Measurements from ENCODE around the gene TMEM106A. TPM values are rescaled to one million over a fixed set of nuclear protein-coding genes. Genes with fewer than 3 reads are reported as not detected.
"Not testable (repeated sequence)": the region's sequence is repeated elsewhere in the genome, so short reads cannot be mapped to it uniquely, and the experiment has no call there.

The TMEM106A gene
- total RNA-seq, 4 donors from 2014 or later: 3.3 to 6.2 (median 3.7) TPM

DNA sequence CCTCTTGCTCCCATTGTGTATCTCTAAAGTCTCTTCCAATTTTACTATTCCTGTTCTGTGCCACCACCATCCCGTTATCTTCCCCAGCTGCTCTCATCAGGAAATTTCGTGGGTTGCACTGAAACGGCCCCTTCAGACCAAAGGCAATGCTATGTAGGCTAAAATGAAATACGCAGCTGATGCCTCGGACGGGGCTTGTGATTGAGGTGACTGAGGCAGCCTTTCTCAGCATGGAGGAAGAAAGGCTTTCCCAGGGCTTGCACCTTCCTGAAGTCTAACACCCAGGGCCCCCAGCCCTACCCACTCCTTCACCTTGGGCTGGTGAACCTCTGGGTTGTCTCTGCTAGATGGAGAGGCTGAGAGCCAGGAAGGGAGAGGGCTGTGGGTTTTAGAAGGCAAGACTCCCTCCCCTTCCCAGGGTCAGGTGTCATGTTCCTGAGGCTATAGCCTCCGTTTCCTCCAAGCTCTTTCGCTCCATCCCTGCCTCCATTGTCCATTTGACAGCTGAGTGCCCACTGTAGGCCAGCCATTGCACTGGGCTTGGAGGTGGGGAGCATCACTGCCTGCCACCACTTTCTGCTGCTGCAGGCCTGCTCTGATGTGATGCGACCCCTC lies 8.9 kb downstream of the TMEM106A start:
- no peak overlapping the region for H3K27ac ChIP-seq (replicated peaks in 1 of 4)
- WGBS: 90% methylated on average over 9 of the region's 9 CpGs
- peaks cover 0 to 8% (median 2%) of the 10 kb centered on the region in 4 donors for H3K4me1 ChIP-seq
- no peaks in the 10 kb centered on the region for H3K9me3 ChIP-seq
- H3K36me3 ChIP-seq: peaks cover 0 to 47% (median 33%) of the 10 kb centered on the region in 4 donors
- no peaks in the 10 kb centered on the region for H3K27me3 ChIP-seq
- no peak for DNase-seq (ENCODE audit: extremely low spot score)
- intact Hi-C loops (cut with DNase I): loop anchor here (5.0 kb wide), 1 partner anchor 112 kb away; no protein-coding TSS in a partner anchor
- no peak overlapping the region for H3K4me3 ChIP-seq
- TF ChIP-seq, protein P1, sequence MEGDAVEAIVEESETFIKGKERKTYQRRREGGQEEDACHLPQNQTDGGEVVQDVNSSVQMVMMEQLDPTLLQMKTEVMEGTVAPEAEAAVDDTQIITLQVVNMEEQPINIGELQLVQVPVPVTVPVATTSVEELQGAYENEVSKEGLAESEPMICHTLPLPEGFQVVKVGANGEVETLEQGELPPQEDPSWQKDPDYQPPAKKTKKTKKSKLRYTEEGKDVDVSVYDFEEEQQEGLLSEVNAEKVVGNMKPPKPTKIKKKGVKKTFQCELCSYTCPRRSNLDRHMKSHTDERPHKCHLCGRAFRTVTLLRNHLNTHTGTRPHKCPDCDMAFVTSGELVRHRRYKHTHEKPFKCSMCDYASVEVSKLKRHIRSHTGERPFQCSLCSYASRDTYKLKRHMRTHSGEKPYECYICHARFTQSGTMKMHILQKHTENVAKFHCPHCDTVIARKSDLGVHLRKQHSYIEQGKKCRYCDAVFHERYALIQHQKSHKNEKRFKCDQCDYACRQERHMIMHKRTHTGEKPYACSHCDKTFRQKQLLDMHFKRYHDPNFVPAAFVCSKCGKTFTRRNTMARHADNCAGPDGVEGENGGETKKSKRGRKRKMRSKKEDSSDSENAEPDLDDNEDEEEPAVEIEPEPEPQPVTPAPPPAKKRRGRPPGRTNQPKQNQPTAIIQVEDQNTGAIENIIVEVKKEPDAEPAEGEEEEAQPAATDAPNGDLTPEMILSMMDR (IDR thresholded peaks at IDR 0.05): no peak
- TF ChIP-seq EP300 (IDR thresholded peaks at IDR 0.05): no peak

- no peaks in the 10 kb centered on the region for H3K9me3 ChIP-seq
- H3K27me3 ChIP-seq: no peaks in the 10 kb centered on the region
- H3K4me3 ChIP-seq: no peak overlapping the region
- WGBS: 94% methylated on average over 7 of the region's 7 CpGs
- peak; percentile 50 for DNase-seq (ENCODE audit: extremely low spot score)
- H3K36me3 ChIP-seq: peaks cover 0 to 26% (median 13%) of the 10 kb centered on the region in 4 donors
- TF ChIP-seq EP300 (IDR thresholded peaks at IDR 0.05) (no peak), POLR2A (IDR thresholded peaks at IDR 0.05; ENCODE audit: low read depth) (no peak), POLR2AphosphoS5 (IDR thresholded peaks at IDR 0.05) (no peak)
- TF ChIP-seq, protein P1 (IDR thresholded peaks at IDR 0.05): no peak
- H3K4me1 ChIP-seq: peaks cover 0 to 8% (median 2%) of the 10 kb centered on the region in 4 donors
- H3K27ac ChIP-seq (replicated peaks in 1 of 4): no peak overlapping the region
- intact Hi-C loops (cut with DNase I): loop anchor here (5.0 kb wide), 1 partner anchor 108 kb away; no protein-coding TSS in a partner anchor
Measured at GRCh38 chr17:43224146-43224705, 12.6 kb downstream of the TMEM106A start.

- WGBS: 93% methylated on average over 7 of the region's 7 CpGs
- intact Hi-C loops (cut with DNase I): no loop called here
- TF ChIP-seq POLR2A (IDR thresholded peaks at IDR 0.05; ENCODE audit: low read depth) (no peak), POLR2AphosphoS5 (IDR thresholded peaks at IDR 0.05) (no peak), EP300 (IDR thresholded peaks at IDR 0.05) (no peak)
- TF ChIP-seq, protein P1 (IDR thresholded peaks at IDR 0.05): no peak
- no peaks in the 10 kb centered on the region for H3K9me3 ChIP-seq
- H3K27ac ChIP-seq (replicated peaks in 1 of 4): no peak overlapping the region
- DNase-seq (ENCODE audit: extremely low spot score): no peak
- peaks cover 0 to 21% (median 13%) of the 10 kb centered on the region in 4 donors for H3K36me3 ChIP-seq
- H3K4me1 ChIP-seq: no peaks in the 10 kb centered on the region
- no peak overlapping the region for H3K4me3 ChIP-seq
- no peaks in the 10 kb centered on the region for H3K27me3 ChIP-seq
Measured at GRCh38 chr17:43226393-43226792, 14.7 kb downstream of the TMEM106A start.

- H3K4me3 ChIP-seq; H3K27ac ChIP-seq (replicated peaks in 1 of 4); DNase-seq (ENCODE audit: extremely low spot score); H3K4me1 ChIP-seq; H3K27me3 ChIP-seq; intact Hi-C loops (cut with DNase I); H3K9me3 ChIP-seq: not testable (repeated sequence)
- no CpG with 5 or more reads among the region's 7 CpGs for WGBS
- peaks cover 0 to 21% (median 11%) of the 10 kb centered on the region in 4 donors for H3K36me3 ChIP-seq
Measured at GRCh38 chr17:43228020-43228782, 16.5 kb downstream of the TMEM106A start, which contains the start of gene CCDC200. Gene CCDC200, minus strand, starts transcription at chr17:43228623. Its CDS starts 69 bp downstream, at chr17:43228554.

GRCh38 chr17:43231205-43232020 lies 19.7 kb downstream of the TMEM106A start:
- DNase-seq (ENCODE audit: extremely low spot score); H3K27me3 ChIP-seq; intact Hi-C loops (cut with DNase I); H3K36me3 ChIP-seq; H3K4me1 ChIP-seq; H3K9me3 ChIP-seq: not testable (repeated sequence)
- Histone ChIP-seq H3K4me3 (peak overlapping the region; percentile 25 to 30 (median 26)), H3K27ac (replicated peaks in 1 of 4) (peak overlapping the region; percentile 24 to 76 (median 70))
- 77% methylated on average over 11 of the region's 40 CpGs for WGBS

- intact Hi-C loops (cut with DNase I); H3K4me1 ChIP-seq; H3K36me3 ChIP-seq; H3K9me3 ChIP-seq; H3K27me3 ChIP-seq: not testable (repeated sequence)
- DNase-seq (ENCODE audit: extremely low spot score): peak; percentile 45
- Histone ChIP-seq H3K4me3 (peak overlapping the region; percentile 25 to 30 (median 26)), H3K27ac (replicated peaks in 1 of 4) (peak overlapping the region; percentile 24 to 71 (median 60))
- 77% methylated on average over 20 of the region's 24 CpGs for WGBS
Measured at GRCh38 chr17:43232021-43232699, 20.5 kb downstream of the TMEM106A start.

- H3K9me3 ChIP-seq; intact Hi-C loops (cut with DNase I); H3K4me1 ChIP-seq; DNase-seq (ENCODE audit: extremely low spot score); H3K27ac ChIP-seq (replicated peaks in 1 of 4); H3K4me3 ChIP-seq; H3K27me3 ChIP-seq; H3K36me3 ChIP-seq: not testable (repeated sequence)
- no CpG with 5 or more reads among the region's 15 CpGs for WGBS
Measured at GRCh38 chr17:43233263-43233662, 21.6 kb downstream of the TMEM106A start.

- H3K27me3 ChIP-seq; intact Hi-C loops (cut with DNase I); DNase-seq (ENCODE audit: extremely low spot score); H3K4me3 ChIP-seq; H3K27ac ChIP-seq (replicated peaks in 1 of 4); H3K4me1 ChIP-seq; H3K9me3 ChIP-seq; H3K36me3 ChIP-seq: not testable (repeated sequence)
- no CpG with 5 or more reads among the region's 31 CpGs for WGBS
Measured at GRCh38 chr17:43233877-43234276, 22.2 kb downstream of the TMEM106A start, which contains the start of gene RNU2-1. Gene RNU2-1, minus strand, starts transcription at chr17:43233977.

Measured in esophagus muscularis mucosa (tissue), 4 donors.